Dendritic cell treated with granulocyte-macrophage colony-stimulating factor and Interleukin-4, amounts not matched to agents 40 ng/mL and 50 ng/mL, for 4 days (primary cell): ENCODE data around the gene PLCB3.

Experiments used
- H3K27ac Mint-ChIP-seq: one replicate; pipeline ENCODE4 v1.8.0; 2022; ENCODE audit warnings: mild to moderate bottlenecking, mixed read lengths
- H3K27me3 Mint-ChIP-seq: one replicate; pipeline ENCODE4 v1.8.0; 2022; ENCODE audit warnings: mild to moderate bottlenecking, mixed read lengths
- H3K36me3 Mint-ChIP-seq: one replicate; pipeline ENCODE4 v1.8.0; 2022; ENCODE audit warnings: low read depth, mixed read lengths
- H3K4me1 Mint-ChIP-seq: one replicate; pipeline ENCODE4 v1.8.0; 2022; ENCODE audit warnings: low read depth, mixed read lengths
- H3K4me3 Mint-ChIP-seq: one replicate; pipeline ENCODE4 v1.8.0; 2022; ENCODE audit warnings: mild to moderate bottlenecking, moderate library complexity, mixed read lengths
- H3K9me3 Mint-ChIP-seq: one replicate; pipeline ENCODE4 v1.8.0; 2022; ENCODE audit warnings: mixed read lengths
- intact Hi-C: fragments of 100-400 bp; cut with micrococcal nuclease; formaldehyde crosslinking; loops from one replicate; pipeline ENCODE4 v1.15.0; 2022

The PLCB3 gene

GRCh38 chr11:64210301-64211020 lies 40.9 kb upstream of the PLCB3 start:
- Mint-ChIP-seq H3K27ac (peak overlapping the region; percentile 15), H3K4me1 (peaks cover 67% of the 10 kb centered on the region), H3K9me3 (no peaks in the 10 kb centered on the region), H3K4me3 (no peak overlapping the region), H3K36me3 (peaks cover 90% of the 10 kb centered on the region), H3K27me3 (no peaks in the 10 kb centered on the region)
- intact Hi-C loops, result no loop called here

DNA sequence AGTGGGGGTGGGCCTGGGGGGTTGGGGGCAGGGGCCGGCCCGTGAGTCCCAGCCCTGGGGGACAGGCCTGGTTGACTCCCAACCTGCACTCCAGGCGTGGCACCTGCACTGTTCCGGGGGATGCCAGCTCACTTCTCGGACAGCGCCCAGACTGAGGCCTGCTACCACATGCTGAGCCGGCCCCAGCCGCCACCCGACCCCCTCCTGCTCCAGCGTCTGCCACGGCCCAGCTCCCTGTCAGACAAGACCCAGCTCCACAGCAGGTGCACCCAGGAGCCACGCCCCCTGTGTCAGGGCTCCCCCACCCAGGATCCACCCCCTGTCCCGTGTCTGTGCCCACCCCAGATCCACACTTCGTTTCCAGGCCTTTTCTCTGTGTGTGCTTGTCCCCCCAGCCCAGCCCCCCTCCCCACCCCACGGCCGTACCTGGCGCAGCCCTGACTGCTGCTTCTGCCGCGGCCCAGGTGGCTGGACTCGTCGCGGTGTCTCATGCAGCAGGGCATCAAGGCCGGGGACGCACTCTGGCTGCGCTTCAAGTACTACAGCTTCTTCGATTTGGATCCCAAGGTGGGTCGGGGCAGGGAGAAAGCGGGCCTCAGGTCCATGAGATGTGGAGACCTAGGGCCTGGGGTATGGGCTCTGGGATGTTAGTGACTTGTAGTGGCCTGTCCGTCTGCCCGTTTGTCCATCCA lies 40.0 kb upstream of the PLCB3 start:
- intact Hi-C loops, result no loop called here
- H3K36me3 Mint-ChIP-seq, result peaks cover 99% of the 10 kb centered on the region

DNA sequence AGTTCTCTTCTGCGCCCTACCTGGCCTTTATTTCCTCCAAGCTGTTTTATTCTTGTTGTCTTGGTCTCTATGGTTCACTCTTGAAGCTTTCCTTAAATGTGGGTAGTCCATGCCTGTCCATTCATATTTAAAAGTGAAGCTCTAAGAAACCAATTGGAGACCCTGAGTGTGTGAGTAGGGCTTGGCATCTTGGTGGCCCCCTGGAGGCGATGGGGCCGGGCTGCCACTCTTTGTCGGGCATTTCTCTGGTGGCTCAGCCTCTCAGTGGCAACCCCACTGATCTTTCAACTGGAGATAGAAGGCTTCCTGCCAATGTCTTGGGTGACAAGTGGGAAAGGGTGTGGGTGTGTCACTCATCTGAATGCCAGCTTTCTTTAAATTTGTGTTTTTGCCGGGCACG lies 34.5 kb upstream of the PLCB3 start:
- peaks cover 100% of the 10 kb centered on the region for H3K36me3 Mint-ChIP-seq
- H3K27ac Mint-ChIP-seq, result no peak overlapping the region
- no peaks in the 10 kb centered on the region for H3K27me3 Mint-ChIP-seq

More for the DNA sequence above, 40.0 kb upstream of the PLCB3 start:
- Mint-ChIP-seq H3K27me3 (no peaks in the 10 kb centered on the region), H3K9me3 (no peaks in the 10 kb centered on the region), H3K27ac (peak overlapping the region; percentile 10), H3K4me1 (peaks cover 59% of the 10 kb centered on the region), H3K4me3 (no peak overlapping the region)

DNA sequence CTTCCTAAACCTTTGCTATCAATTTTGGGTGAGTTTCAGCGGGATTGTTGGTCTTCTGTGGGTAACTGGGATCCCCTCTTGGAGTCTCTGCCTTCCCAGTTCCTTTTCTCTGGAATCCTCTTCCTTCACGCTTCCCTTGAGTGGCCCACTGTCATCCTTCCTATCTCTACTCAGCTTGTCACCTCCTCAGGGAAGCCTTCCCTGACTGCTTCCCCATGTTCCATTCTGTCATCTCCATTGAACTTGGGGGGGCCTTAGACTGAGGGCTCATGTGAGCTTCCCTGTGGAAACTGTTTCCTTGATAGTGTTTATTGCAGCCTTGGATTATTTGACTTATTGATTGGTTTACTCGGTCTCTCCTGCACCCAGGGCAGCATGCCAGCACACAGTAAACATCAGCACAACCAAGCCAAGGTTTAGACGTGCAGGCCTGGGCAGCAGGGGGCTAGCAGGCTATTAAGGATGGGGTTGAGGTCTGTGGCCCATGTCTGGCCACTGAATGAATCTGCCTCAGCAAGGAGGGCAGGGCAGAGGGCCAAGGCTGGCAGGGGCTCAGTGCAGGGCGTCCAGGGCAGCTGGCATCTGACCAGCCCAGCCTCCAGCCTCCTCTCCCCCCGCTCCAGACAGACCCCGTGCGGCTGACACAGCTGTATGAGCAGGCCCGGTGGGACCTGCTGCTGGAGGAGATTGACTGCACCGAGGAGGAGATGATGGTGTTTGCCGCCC lies 32.5 kb upstream of the PLCB3 start:
- Mint-ChIP-seq H3K4me3 (no peak overlapping the region), H3K36me3 (peaks cover 100% of the 10 kb centered on the region), H3K27ac (no peak overlapping the region)

More for the DNA sequence above, 34.5 kb upstream of the PLCB3 start:
- Mint-ChIP-seq H3K4me3 (no peak overlapping the region), H3K9me3 (no peaks in the 10 kb centered on the region), H3K4me1 (peaks cover 30% of the 10 kb centered on the region)
- intact Hi-C loops, result no loop called here

DNA sequence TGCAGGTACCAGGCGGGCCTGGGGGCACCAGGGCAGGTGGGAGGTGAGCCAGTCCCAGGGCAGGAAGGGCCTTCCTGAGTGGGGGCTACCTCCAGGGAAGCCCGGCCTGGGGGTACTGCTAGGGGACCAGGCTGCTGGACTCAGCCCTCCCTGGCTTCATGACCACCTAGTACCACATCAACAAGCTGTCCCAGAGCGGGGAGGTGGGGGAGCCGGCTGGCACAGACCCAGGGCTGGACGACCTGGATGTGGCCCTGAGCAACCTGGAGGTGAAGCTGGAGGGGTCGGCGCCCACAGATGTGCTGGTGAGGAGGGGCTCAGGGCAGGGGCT lies 32.0 kb upstream of the PLCB3 start:
- peaks cover 30% of the 10 kb centered on the region for H3K4me1 Mint-ChIP-seq
- H3K27ac Mint-ChIP-seq, result no peak overlapping the region
- no peaks in the 10 kb centered on the region for H3K27me3 Mint-ChIP-seq
- no peaks in the 10 kb centered on the region for H3K9me3 Mint-ChIP-seq
- intact Hi-C loops, result no loop called here
- no peak overlapping the region for H3K4me3 Mint-ChIP-seq
- H3K36me3 Mint-ChIP-seq, result peaks cover 100% of the 10 kb centered on the region

More for the DNA sequence above, 32.5 kb upstream of the PLCB3 start:
- Mint-ChIP-seq H3K27me3 (no peaks in the 10 kb centered on the region), H3K4me1 (peaks cover 25% of the 10 kb centered on the region), H3K9me3 (no peaks in the 10 kb centered on the region)
- intact Hi-C loops, result no loop called here

DNA sequence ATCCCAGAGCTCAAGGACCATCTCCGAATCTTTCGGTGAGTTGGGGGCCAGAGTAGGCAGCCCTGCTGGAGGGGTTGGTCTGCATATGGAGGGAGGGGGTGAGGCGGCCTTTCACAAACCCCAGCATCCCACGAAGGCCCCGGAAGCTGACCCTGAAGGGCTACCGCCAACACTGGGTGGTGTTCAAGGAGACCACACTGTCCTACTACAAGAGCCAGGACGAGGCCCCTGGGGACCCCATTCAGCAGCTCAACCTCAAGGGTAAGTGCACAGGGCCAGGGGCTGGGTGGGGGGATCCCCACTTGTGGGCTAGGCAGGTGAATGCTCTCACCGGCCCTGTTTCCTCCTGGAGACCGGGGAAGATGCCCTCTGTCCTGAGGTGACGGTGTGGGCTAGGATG lies 31.6 kb upstream of the PLCB3 start:
- intact Hi-C loops, result no loop called here
- H3K36me3 Mint-ChIP-seq, result peaks cover 100% of the 10 kb centered on the region
- peaks cover 34% of the 10 kb centered on the region for H3K4me1 Mint-ChIP-seq
- H3K27ac Mint-ChIP-seq, result no peak overlapping the region
- no peak overlapping the region for H3K4me3 Mint-ChIP-seq
- H3K27me3 Mint-ChIP-seq, result no peaks in the 10 kb centered on the region
- no peaks in the 10 kb centered on the region for H3K9me3 Mint-ChIP-seq

- Mint-ChIP-seq H3K4me3 (no peak overlapping the region), H3K27me3 (no peaks in the 10 kb centered on the region), H3K27ac (no peak overlapping the region), H3K4me1 (peaks cover 34% of the 10 kb centered on the region), H3K9me3 (no peaks in the 10 kb centered on the region), H3K36me3 (peaks cover 98% of the 10 kb centered on the region)
- intact Hi-C loops, result no loop called here
Measured at GRCh38 chr11:64220271-64220670, 31.1 kb upstream of the PLCB3 start.

GRCh38 chr11:64220798-64221197 lies 30.5 kb upstream of the PLCB3 start:
- Mint-ChIP-seq H3K9me3 (no peaks in the 10 kb centered on the region), H3K36me3 (peaks cover 93% of the 10 kb centered on the region), H3K4me1 (peaks cover 37% of the 10 kb centered on the region), H3K27me3 (no peaks in the 10 kb centered on the region), H3K4me3 (no peak overlapping the region), H3K27ac (no peak overlapping the region)
- intact Hi-C loops, result no loop called here

DNA sequence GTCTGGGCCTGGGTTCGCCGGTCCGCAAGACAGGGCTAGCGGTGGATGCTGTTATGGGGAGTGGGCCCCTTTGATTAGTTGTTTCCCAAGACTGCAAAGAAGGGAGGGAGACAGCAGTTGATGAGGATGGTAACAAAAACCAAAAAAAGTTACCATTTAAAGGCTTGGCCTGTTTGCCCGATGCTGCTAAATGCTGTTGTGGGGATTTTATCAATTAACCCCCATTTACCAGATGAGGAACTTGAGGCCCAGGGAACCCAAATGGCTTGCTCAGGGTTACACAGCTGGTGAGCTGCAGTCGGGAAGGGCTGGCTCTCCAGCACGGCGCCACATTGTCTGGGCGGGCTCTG lies 28.7 kb upstream of the PLCB3 start:
- Mint-ChIP-seq H3K9me3 (no peaks in the 10 kb centered on the region), H3K4me1 (peaks cover 48% of the 10 kb centered on the region), H3K4me3 (no peak overlapping the region), H3K36me3 (peaks cover 74% of the 10 kb centered on the region), H3K27me3 (no peaks in the 10 kb centered on the region), H3K27ac (no peak overlapping the region)
- intact Hi-C loops, result no loop called here

DNA sequence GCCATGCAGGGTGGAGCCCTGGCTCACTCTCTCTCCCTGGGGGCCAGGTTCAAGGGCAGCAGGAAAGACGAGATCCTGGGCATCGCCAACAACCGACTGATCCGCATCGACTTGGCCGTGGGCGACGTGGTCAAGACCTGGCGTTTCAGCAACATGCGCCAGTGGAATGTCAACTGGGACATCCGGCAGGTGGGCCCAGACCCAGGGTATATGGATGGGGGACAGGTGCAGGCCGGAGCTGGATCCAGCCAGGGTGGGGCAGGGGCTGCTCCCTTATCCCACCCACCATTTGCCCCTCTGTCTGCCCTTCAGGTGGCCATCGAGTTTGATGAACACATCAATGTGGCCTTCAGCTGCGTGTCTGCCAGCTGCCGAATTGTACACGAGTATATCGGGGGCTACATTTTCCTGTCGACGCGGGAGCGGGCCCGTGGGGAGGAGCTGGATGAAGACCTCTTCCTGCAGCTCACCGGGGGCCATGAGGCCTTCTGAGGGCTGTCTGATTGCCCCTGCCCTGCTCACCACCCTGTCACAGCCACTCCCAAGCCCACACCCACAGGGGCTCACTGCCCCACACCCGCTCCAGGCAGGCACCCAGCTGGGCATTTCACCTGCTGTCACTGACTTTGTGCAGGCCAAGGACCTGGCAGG lies 28.2 kb upstream of the PLCB3 start:
- no peak overlapping the region for H3K27ac Mint-ChIP-seq
- intact Hi-C loops, result no loop called here
- H3K36me3 Mint-ChIP-seq, result peaks cover 69% of the 10 kb centered on the region
- no peaks in the 10 kb centered on the region for H3K9me3 Mint-ChIP-seq
- H3K4me1 Mint-ChIP-seq, result peaks cover 53% of the 10 kb centered on the region
- no peaks in the 10 kb centered on the region for H3K27me3 Mint-ChIP-seq
- no peak overlapping the region for H3K4me3 Mint-ChIP-seq

GRCh38 chr11:64224151-64224890 lies 27.0 kb upstream of the PLCB3 start:
- peaks cover 63% of the 10 kb centered on the region for H3K36me3 Mint-ChIP-seq
- H3K4me3 Mint-ChIP-seq, result no peak overlapping the region
- no peaks in the 10 kb centered on the region for H3K27me3 Mint-ChIP-seq
- peaks cover 56% of the 10 kb centered on the region for H3K4me1 Mint-ChIP-seq
- intact Hi-C loops, result no loop called here
- peak overlapping the region; percentile 92 for H3K27ac Mint-ChIP-seq
- H3K9me3 Mint-ChIP-seq, result no peaks in the 10 kb centered on the region

GRCh38 chr11:64224891-64225607 lies 26.3 kb upstream of the PLCB3 start:
- intact Hi-C loops, result no loop called here
- peaks cover 63% of the 10 kb centered on the region for H3K4me1 Mint-ChIP-seq
- no peaks in the 10 kb centered on the region for H3K27me3 Mint-ChIP-seq
- H3K27ac Mint-ChIP-seq, result peak overlapping the region; percentile 92
- H3K9me3 Mint-ChIP-seq, result no peaks in the 10 kb centered on the region
- H3K36me3 Mint-ChIP-seq, result peaks cover 63% of the 10 kb centered on the region
- H3K4me3 Mint-ChIP-seq, result peak overlapping the region; percentile 85
